GM23338 (cell line): ENCODE measurements around the gene DGKB.

ENCODE experiments used
- CREB1 ChIP-seq: fragments of 250-450 bp; sonication (Bioruptor Pico); IDR thresholded peaks from 2 replicates; pipeline ENCODE4 v1.5.0; 2020; ENCODE audit warnings: low read depth, mild to moderate bottlenecking, moderate library complexity
- CTCF ChIP-seq, 2 experiments: fragments of 200-600 bp in 1 of 2; sonication (generic) in 1 of 2; conservative IDR thresholded peaks; 2 replicates each; pipeline versions ENCODE4 v1.5.1 to v1.6.1; 2016 to 2017; ENCODE audit warnings: antibody characterized with exemption in 2 of 2, low read depth in 2 of 2, mild to moderate bottlenecking in 2 of 2, moderate library complexity in 1 of 2
- ETS1 ChIP-seq: IDR thresholded peaks from 2 replicates; pipeline ENCODE4 v1.6.1; 2016; ENCODE audit warnings: antibody characterized with exemption
- EZH2 ChIP-seq: fragments of 200-600 bp; sonication (generic); IDR thresholded peaks from one replicate; pipeline ENCODE4 v1.8.0; 2017; ENCODE audit warnings: antibody characterized with exemption, mild to moderate bottlenecking, low read depth; ENCODE audit not compliant: unreplicated experiment
- EZH2phosphoT487 ChIP-seq: fragments of 200-600 bp; sonication (generic); IDR thresholded peaks from one replicate; pipeline ENCODE4 v1.8.1; 2018; ENCODE audit warnings: antibody characterized with exemption; ENCODE audit not compliant: unreplicated experiment
- POLR2AphosphoS5 ChIP-seq: IDR thresholded peaks from 2 replicates; pipeline ENCODE4 v1.6.1; 2016; ENCODE audit warnings: antibody characterized with exemption, low read depth
- REST ChIP-seq: IDR thresholded peaks from one replicate; pipeline ENCODE4 v1.6.1; 2018; ENCODE audit warnings: antibody characterized with exemption; ENCODE audit not compliant: unreplicated experiment

GRCh38 chr7:14191686-14192098 is 710.9 kb downstream of the DGKB start:
- TF ChIP-seq CTCF (conservative IDR thresholded peaks at IDR 0.05; ENCODE audit: low read depth in 2 of 2), result no peak
- no peak for TF ChIP-seq POLR2AphosphoS5
- TF ChIP-seq CREB1, result no peak
- TF ChIP-seq EZH2phosphoT487, result no peak
- no peak for TF ChIP-seq EZH2
- TF ChIP-seq REST, result no peak
- TF ChIP-seq ETS1, result no peak
